Head of caudate nucleus (tissue), 42 donors: ENCODE results near the gene TUBB2B.

Experiments
- DNase-seq, 42 donors: peaks; one replicate each; pipeline versions ENCODE4 v3.0.0 to v3.0.0-alpha.2; 2020 to 2021; ENCODE audit warnings: mixed read lengths in 7 of 42
- intact Hi-C: fragments of 100-400 bp; cut with DNase I; formaldehyde crosslinking; loops from one replicate; pipeline ENCODE4 v1.15.0; 2022

TUBB2B gene

GRCh38 chr6:3227363-3228045 lies at the start of gene TUBB2B:
Gene TUBB2B, minus strand, starts transcription at chr6:3227653. Its CDS starts 110 bp downstream, at chr6:3227543.
- intact Hi-C loops = no loop called here
- DNase-seq = peak in 36 of 42 donors; percentile 44 to 87 (median 64)

- peak in 4 of 42 donors; percentile 19 to 34 (median 30) for DNase-seq
- intact Hi-C loops = no loop called here
These were observed 49.8 kb upstream of the TUBB2B start for GRCh38 chr6:3277251-3277650.

GRCh38 chr6:3276174-3277167 lies 49.0 kb upstream of the TUBB2B start:
- DNase-seq = no peak
- intact Hi-C loops = no loop called here

GRCh38 chr6:3273707-3274521 lies 46.5 kb upstream of the TUBB2B start:
- DNase-seq = no peak
- intact Hi-C loops = no loop called here

- no peak for DNase-seq
- intact Hi-C loops = no loop called here
These were observed 45.6 kb upstream of the TUBB2B start for GRCh38 chr6:3272911-3273547.

GRCh38 chr6:3271756-3272155 lies 44.3 kb upstream of the TUBB2B start:
- DNase-seq = peak in 1 of 42 donors; percentile 15
- intact Hi-C loops = no loop called here

- intact Hi-C loops = no loop called here
- DNase-seq = no peak
These were observed 42.8 kb upstream of the TUBB2B start for GRCh38 chr6:3270258-3270657.

- peak in 6 of 42 donors; percentile 48 to 69 (median 54) for DNase-seq
- intact Hi-C loops = no loop called here
These were observed 42.0 kb upstream of the TUBB2B start for GRCh38 chr6:3269281-3269975.

GRCh38 chr6:3268680-3269079 lies 41.2 kb upstream of the TUBB2B start:
- DNase-seq = no peak
- intact Hi-C loops = no loop called here

- intact Hi-C loops = no loop called here
- no peak for DNase-seq
These were observed 39.7 kb upstream of the TUBB2B start for GRCh38 chr6:3267162-3267561.

GRCh38 chr6:3266170-3266569 lies 38.7 kb upstream of the TUBB2B start:
- DNase-seq = no peak
- intact Hi-C loops = no loop called here

GRCh38 chr6:3265671-3266070 lies 38.2 kb upstream of the TUBB2B start:
- intact Hi-C loops = no loop called here
- no peak for DNase-seq

- intact Hi-C loops = no loop called here
- DNase-seq = no peak
These were observed 36.9 kb upstream of the TUBB2B start for GRCh38 chr6:3264356-3264755.

GRCh38 chr6:3263096-3263495 lies 35.6 kb upstream of the TUBB2B start:
- intact Hi-C loops = no loop called here
- DNase-seq = no peak

- intact Hi-C loops = no loop called here
- no peak for DNase-seq
These were observed 34.5 kb upstream of the TUBB2B start for GRCh38 chr6:3261921-3262320.

GRCh38 chr6:3261518-3261820 lies 34.0 kb upstream of the TUBB2B start:
- DNase-seq = no peak
- intact Hi-C loops = no loop called here

- intact Hi-C loops = no loop called here
- no peak for DNase-seq
These were observed 33.5 kb upstream of the TUBB2B start for GRCh38 chr6:3260772-3261517.

- no peak for DNase-seq
- intact Hi-C loops = no loop called here
These were observed 32.8 kb upstream of the TUBB2B start for GRCh38 chr6:3260296-3260695.
